Activated T-cell treated with anti-CD3 and anti-CD28 coated beads, Interleukin-2, amount 50 U/mL, for 24 hours (primary cell): ENCODE data around the gene HLA-DRA.
"Not testable (repeated sequence)": the region's sequence is repeated elsewhere in the genome, so short reads cannot be mapped to it uniquely, and the experiment has no call there.

ENCODE experiments used
- DNase-seq: peaks from one replicate; pipeline ENCODE4 v3.0.0-alpha.2; 2020
- H3K27ac Mint-ChIP-seq: 2 replicates; pipeline ENCODE4 v1.8.0; 2020; ENCODE audit warnings: mild to moderate bottlenecking, mixed read lengths
- H3K27me3 Mint-ChIP-seq: 2 replicates; pipeline ENCODE4 v1.8.0; 2020; ENCODE audit warnings: mixed read lengths
- H3K36me3 Mint-ChIP-seq: 2 replicates; pipeline ENCODE4 v1.8.0; 2020; ENCODE audit warnings: low read depth, mixed read lengths
- H3K4me1 Mint-ChIP-seq: 2 replicates; pipeline ENCODE4 v1.8.0; 2020; ENCODE audit warnings: low read depth, mixed read lengths
- H3K4me3 Mint-ChIP-seq: 2 replicates; pipeline ENCODE4 v1.8.0; 2020; ENCODE audit warnings: mild to moderate bottlenecking, moderate library complexity, mixed read lengths
- H3K9me3 Mint-ChIP-seq: 2 replicates; pipeline ENCODE4 v1.8.0; 2020; ENCODE audit warnings: mixed read lengths

Gene HLA-DRA

DNA sequence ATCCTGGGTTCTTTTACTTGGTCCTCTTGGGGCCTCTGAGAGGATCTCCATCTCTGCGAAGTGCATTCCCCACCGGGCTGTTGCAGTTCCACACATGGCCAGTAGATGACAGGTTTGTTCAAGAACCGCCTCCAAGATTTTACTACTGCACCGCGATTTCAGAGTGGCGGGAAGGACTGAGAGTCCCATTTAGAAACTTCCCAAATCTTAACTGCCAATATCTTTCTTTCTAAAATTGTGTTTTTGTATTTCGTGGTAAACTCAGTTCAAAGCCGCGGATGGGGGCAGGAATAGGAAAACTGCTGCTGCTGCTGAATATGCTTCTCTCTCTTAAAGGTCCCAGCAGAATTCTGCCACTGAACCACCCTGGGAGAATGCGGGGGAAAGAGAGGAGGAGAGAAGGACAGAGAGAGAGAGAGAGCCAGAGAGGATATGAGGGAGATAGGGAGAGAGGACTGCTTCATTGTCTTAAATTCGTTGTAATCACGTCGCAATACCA is 24.1 kb upstream of the HLA-DRA start:
- peak; percentile 82 for DNase-seq
- peaks cover 58% of the 10 kb centered on the region for H3K27me3 Mint-ChIP-seq
- H3K4me3 Mint-ChIP-seq, result peak overlapping the region; percentile 54
- H3K27ac Mint-ChIP-seq, result no peak overlapping the region
- no peaks in the 10 kb centered on the region for H3K9me3 Mint-ChIP-seq
- peaks cover 6% of the 10 kb centered on the region for H3K4me1 Mint-ChIP-seq
- H3K36me3 Mint-ChIP-seq, result no peaks in the 10 kb centered on the region

DNA sequence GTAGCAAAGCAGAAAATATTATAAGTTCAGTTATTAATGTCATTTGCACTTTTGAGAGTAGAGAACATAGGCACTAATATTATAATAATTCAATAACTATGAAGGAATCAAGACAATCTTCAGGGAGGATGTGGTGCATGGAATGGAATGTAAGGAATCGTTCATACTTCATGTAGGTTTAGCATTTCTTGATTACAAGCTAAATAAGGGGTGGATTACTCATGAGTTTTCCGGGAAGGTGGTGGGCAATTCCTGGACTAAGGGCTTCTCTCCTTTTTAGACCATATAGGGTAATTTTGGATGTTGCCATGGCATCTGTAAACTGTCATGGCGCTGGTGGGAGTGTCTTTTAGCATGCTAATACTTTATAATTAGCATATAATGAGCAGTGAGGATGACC is 23.7 kb upstream of the HLA-DRA start:
- H3K27ac Mint-ChIP-seq, result no peak overlapping the region
- peaks cover 56% of the 10 kb centered on the region for H3K27me3 Mint-ChIP-seq
- no peak overlapping the region for H3K4me3 Mint-ChIP-seq
- H3K36me3 Mint-ChIP-seq, result no peaks in the 10 kb centered on the region
- H3K4me1 Mint-ChIP-seq, result peaks cover 6% of the 10 kb centered on the region
- H3K9me3 Mint-ChIP-seq, result no peaks in the 10 kb centered on the region
- no peak for DNase-seq

DNA sequence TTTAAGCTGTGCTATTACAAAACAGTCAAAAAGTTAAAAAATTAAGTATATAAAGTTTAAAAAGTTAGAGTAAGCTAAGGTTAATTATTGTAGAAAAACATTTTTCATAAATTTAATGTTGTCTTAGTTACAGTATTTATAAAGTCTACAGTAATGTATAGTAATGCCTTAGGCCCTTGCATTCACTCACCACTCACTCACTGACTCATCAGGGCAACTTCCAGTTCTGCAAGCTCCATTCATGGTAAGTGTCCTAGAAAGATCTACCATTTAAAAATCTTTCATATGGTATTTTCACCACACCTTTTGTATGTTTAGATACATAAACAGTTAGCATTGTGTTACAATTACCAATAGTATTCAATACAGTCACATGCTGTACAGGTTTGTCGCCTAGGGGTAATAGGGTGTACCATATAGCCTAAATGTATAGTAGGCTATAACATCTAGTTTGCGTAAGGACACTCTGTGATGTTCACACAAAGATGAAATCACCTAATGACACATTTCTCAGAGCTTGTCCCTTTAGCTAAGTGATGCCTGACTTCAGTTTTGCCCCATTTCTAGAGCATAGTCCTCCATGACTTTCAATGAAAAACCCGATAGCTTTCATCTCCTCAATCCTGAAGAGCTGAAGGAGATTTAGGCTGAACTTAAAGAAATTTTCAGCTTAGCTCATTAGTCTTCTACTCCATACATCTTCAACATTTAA is 14.9 kb upstream of the HLA-DRA start:
- H3K27ac Mint-ChIP-seq, result no peak overlapping the region

DNA sequence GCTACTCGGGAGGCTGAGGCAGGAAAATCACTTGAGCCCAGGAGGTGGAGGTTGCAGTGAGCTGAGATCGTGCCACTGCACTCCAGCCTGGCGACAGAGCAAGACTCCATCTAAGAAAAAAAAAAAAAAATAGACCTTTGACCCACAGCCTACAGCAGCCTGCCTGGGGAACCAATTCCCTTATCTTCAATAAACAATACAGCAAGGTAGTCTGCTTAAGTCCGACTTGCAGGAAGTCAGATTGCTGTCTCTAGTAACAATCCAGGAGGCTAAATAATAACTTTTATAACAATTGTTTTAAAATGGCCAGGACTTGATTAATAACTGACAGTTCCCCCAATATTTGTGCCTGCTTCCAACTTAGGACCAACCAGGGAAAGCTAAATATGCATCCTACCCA is 13.3 kb upstream of the HLA-DRA start:
- Mint-ChIP-seq H3K36me3 (no peaks in the 10 kb centered on the region), H3K27ac (no peak overlapping the region), H3K9me3 (no peaks in the 10 kb centered on the region), H3K4me1 (no peaks in the 10 kb centered on the region), H3K4me3 (no peak overlapping the region), H3K27me3 (peaks cover 12% of the 10 kb centered on the region)
- DNase-seq, result no peak

More for the DNA sequence above, 14.9 kb upstream of the HLA-DRA start:
- H3K27me3 Mint-ChIP-seq, result peaks cover 12% of the 10 kb centered on the region
- no peaks in the 10 kb centered on the region for H3K9me3 Mint-ChIP-seq
- DNase-seq, result no peak
- H3K36me3 Mint-ChIP-seq, result no peaks in the 10 kb centered on the region
- no peaks in the 10 kb centered on the region for H3K4me1 Mint-ChIP-seq
- no peak overlapping the region for H3K4me3 Mint-ChIP-seq

DNA sequence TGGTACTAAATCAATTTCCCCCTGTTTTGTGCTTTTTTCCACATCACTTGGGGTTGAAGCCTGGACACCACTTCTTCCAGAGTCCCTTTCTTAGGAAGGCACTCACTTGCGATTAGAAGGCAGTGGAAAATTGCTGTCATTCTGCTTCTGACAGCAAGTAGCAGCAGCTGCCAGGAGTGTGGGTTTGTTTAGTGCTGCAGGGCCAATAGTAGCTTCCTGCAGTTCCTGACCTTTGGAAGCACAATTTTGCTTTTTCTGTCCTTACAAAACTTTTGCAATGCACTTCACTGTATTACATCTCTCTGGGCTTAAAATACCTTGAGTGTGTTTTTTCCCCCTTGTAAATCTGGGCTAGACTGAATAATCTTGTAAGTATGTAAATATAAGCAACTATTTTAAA is 12.5 kb upstream of the HLA-DRA start:
- Mint-ChIP-seq H3K27ac (no peak overlapping the region), H3K4me1 (no peaks in the 10 kb centered on the region), H3K4me3 (no peak overlapping the region), H3K27me3 (peaks cover 4% of the 10 kb centered on the region), H3K9me3 (no peaks in the 10 kb centered on the region), H3K36me3 (no peaks in the 10 kb centered on the region)
- no peak for DNase-seq

DNA sequence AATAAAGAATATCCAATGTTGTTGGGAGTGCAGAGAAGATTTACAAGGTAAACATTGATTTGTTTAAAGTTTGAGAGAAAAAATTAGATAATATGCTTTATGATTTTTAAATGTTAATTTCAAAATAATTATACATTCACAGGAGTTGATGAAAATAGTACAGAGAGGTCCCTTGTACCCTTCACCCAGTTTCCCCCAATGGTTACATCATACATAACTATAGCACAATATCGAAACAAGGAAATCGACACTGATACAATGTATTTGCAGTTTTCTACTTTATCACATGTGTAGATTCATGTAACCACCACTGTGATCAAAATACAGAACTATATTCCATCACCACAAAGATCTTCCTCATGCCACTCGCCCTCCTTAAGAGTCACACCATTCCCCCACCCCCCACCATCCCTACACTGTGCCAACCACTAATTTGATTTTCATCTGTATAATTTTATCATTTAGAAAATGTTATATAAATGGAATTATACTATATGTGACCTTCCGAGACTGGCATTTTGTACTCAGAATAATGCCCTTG is 11.7 kb upstream of the HLA-DRA start:
- no peak for DNase-seq
- H3K27ac Mint-ChIP-seq, result no peak overlapping the region
- no peaks in the 10 kb centered on the region for H3K9me3 Mint-ChIP-seq
- H3K4me3 Mint-ChIP-seq, result no peak overlapping the region
- H3K36me3 Mint-ChIP-seq, result no peaks in the 10 kb centered on the region
- H3K4me1 Mint-ChIP-seq, result no peaks in the 10 kb centered on the region
- peaks cover 2% of the 10 kb centered on the region for H3K27me3 Mint-ChIP-seq

DNA sequence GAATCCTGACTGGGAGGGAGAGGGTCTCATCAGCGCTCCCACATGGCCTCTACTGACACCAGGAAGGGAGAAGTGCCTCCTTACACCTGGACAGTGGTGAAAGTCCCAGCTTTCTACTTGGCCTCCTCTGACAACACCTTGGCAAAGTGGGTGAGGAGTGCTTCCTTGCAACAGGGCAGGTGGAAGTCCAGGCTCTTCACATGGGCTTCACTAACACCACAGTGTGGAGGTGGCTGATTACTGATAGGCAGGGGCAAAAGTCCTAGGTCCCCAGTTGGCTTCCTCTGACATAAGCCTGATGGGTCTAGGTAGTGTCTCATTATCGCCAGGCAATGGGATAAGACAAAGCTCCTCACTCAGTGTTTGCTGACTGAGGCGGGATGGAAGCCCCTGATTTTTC is 9.5 kb upstream of the HLA-DRA start:
- Mint-ChIP-seq H3K4me1 (no peaks in the 10 kb centered on the region), H3K36me3 (no peaks in the 10 kb centered on the region), H3K27ac (no peak overlapping the region), H3K27me3 (peaks cover 2% of the 10 kb centered on the region), H3K4me3 (no peak overlapping the region), H3K9me3 (no peaks in the 10 kb centered on the region)
- DNase-seq, result no peak

DNA sequence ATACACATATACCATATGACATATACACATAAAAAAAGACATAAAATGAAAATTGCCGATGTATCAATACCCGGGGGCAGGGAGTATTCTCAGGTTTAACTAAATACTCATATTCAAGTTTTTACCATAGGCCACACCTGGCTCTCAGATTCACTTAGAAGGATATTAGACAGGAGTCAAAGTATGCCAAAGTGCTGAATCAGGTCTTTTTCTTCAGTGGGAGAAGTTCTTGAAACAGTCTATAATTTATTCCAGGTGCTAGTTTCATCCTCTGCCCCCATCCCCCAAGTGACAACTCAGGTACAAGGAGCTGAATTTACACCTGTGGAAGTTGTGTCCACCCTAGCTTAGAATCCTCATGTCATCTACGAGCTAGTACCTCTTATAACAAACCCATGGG is 8.5 kb upstream of the HLA-DRA start:
- peaks cover 2% of the 10 kb centered on the region for H3K27me3 Mint-ChIP-seq
- H3K4me1 Mint-ChIP-seq, result no peaks in the 10 kb centered on the region
- no peaks in the 10 kb centered on the region for H3K9me3 Mint-ChIP-seq
- H3K4me3 Mint-ChIP-seq, result no peak overlapping the region
- no peak overlapping the region for H3K27ac Mint-ChIP-seq
- no peaks in the 10 kb centered on the region for H3K36me3 Mint-ChIP-seq
- DNase-seq, result no peak

DNA sequence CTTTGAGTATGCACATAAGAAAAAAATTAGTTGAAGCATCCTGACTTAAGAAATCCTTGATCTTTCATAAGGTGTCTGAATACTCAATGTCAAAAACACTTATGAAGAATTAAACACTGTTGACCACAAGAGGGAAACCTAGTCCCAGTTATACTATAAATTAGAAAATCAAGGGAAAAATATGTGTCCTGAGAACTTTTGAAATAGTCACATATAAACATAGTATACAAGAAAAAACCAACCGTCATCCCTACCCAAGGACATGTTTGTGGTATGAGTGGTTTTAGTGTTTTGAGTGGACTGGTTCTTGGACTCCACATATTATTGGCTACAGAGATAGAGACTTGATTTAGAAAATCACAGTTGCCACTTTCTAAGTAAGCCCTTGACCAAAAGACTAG is 7.6 kb upstream of the HLA-DRA start:
- Mint-ChIP-seq H3K4me1 (no peaks in the 10 kb centered on the region), H3K4me3 (no peak overlapping the region), H3K27me3 (no peaks in the 10 kb centered on the region), H3K27ac (no peak overlapping the region), H3K36me3 (no peaks in the 10 kb centered on the region), H3K9me3 (no peaks in the 10 kb centered on the region)
- DNase-seq, result no peak

DNA sequence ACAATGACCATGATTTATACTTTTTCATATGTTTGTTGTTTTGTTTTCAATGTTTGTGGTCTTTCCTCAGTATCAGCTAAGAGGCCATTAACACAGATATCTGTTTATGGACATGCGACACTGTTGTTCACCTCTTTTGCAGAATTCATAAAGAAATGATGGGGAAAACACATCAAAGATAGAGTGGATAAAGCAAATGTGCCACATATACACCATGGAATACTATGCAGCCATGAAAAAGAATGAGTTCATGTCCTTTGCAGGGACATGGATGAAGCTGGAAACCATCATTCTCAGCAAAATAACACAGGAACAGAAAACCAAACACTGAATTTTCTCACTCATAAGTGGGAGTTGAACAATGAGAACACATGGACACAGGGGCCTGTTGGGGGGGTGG is 5.7 kb upstream of the HLA-DRA start:
- H3K27me3 Mint-ChIP-seq, H3K4me3 Mint-ChIP-seq, H3K27ac Mint-ChIP-seq, DNase-seq, H3K9me3 Mint-ChIP-seq, H3K36me3 Mint-ChIP-seq, H3K4me1 Mint-ChIP-seq: not testable (repeated sequence)

DNA sequence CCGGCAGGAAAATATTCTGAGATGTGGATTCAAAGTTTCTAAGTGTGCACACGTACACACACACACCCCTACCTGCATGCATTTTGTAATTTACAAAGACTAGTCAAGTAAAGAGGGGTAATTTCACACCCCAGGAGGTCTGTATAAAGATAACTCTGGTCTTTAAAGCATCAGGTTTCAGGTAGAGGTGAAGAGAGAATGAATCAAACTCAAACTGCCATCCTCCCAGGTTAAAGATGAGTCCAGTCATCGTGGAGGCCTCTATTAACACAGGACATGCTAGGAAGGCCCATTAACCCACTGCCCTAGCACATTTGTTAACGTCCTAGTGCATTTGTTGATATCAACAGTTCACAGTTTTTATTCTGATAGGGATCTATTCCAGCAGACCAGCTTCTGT is 3.5 kb upstream of the HLA-DRA start:
- peaks cover 13% of the 10 kb centered on the region for H3K4me1 Mint-ChIP-seq
- no peaks in the 10 kb centered on the region for H3K9me3 Mint-ChIP-seq
- DNase-seq, result no peak
- H3K4me3 Mint-ChIP-seq, result no peak overlapping the region
- peaks cover 15% of the 10 kb centered on the region for H3K27me3 Mint-ChIP-seq
- H3K27ac Mint-ChIP-seq, result no peak overlapping the region
- H3K36me3 Mint-ChIP-seq, result no peaks in the 10 kb centered on the region

DNA sequence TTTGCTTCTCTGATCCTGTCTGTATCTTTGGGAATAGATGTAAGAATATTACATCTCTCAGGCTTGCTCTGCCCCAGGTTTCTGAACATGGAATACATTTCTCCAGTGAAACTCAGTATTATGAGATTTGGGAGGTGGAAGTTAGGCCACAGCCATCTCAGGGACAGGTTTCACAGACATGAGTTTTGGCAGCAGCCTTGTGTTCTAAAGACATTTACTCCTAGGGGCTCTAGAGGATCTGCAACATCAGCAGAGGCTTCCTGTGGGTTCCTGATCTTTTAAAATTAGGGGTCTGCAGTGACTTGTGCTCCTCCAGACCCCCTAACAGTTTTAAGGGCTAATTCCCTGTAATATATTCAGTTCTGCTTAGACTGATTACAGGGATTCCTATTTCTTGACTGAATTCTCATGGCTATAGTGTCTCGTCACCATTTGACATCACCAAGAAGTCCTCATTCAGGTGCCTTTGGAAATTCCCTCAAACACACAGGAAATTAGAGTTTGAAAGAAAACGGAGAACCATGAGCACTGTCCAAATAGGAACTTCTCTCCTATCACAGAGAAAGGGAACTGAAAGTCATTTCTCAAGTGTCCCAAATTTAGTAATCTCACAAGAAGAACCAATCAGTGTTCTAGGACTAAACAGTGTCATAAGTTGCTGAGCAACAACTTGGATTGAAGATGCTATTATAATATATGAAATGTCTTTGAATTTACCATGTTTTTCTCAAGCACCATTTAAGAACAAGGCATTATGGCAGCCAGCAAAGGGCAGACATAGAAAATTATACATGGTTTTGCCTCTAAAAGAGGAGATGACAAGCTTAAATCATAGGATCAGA is 2.5 kb upstream of the HLA-DRA start:
- H3K4me3 Mint-ChIP-seq, result no peak overlapping the region
- no peak overlapping the region for H3K27ac Mint-ChIP-seq
- H3K36me3 Mint-ChIP-seq, result no peaks in the 10 kb centered on the region
- peaks cover 17% of the 10 kb centered on the region for H3K27me3 Mint-ChIP-seq
- peaks cover 13% of the 10 kb centered on the region for H3K4me1 Mint-ChIP-seq
- no peak for DNase-seq
- H3K9me3 Mint-ChIP-seq, result no peaks in the 10 kb centered on the region

DNA sequence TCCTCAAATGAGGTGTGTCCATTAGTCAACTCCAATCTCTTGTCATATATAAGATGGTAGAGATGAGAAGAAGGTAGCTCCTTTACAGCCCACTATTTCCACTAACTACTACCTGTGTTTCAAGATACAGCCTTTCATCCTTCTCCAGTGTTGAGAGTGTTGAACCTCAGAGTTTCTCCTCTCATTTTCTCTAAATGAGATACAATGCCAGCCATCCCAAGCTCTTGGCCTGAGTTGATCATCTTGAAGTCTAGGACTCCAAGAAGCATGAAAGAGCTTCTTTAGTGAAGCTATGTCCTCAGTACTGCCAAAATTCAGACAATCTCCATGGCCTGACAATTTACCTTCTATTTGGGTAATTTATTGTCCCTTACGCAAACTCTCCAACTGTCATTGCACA is 548 bp upstream of the HLA-DRA start:
- Mint-ChIP-seq H3K4me1 (peaks cover 13% of the 10 kb centered on the region), H3K4me3 (no peak overlapping the region), H3K36me3 (no peaks in the 10 kb centered on the region), H3K27me3 (peaks cover 20% of the 10 kb centered on the region), H3K9me3 (no peaks in the 10 kb centered on the region), H3K27ac (no peak overlapping the region)
- DNase-seq, result no peak

DNA sequence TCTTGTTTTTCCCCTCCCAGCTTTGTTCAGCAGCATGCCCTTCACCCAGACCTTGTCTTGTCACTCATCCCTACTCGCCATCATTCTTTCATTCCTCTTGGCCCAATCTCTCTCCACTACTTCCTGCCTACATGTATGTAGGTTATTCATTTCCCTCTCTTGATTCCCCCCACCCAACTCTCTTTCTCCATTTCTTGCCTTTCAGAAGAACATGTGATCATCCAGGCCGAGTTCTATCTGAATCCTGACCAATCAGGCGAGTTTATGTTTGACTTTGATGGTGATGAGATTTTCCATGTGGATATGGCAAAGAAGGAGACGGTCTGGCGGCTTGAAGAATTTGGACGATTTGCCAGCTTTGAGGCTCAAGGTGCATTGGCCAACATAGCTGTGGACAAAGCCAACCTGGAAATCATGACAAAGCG is 2.6 kb downstream of the HLA-DRA start:
- Mint-ChIP-seq H3K4me3 (no peak overlapping the region), H3K9me3 (no peaks in the 10 kb centered on the region), H3K27me3 (peaks cover 26% of the 10 kb centered on the region), H3K36me3 (no peaks in the 10 kb centered on the region), H3K4me1 (peaks cover 17% of the 10 kb centered on the region), H3K27ac (no peak overlapping the region)
- no peak for DNase-seq

DNA sequence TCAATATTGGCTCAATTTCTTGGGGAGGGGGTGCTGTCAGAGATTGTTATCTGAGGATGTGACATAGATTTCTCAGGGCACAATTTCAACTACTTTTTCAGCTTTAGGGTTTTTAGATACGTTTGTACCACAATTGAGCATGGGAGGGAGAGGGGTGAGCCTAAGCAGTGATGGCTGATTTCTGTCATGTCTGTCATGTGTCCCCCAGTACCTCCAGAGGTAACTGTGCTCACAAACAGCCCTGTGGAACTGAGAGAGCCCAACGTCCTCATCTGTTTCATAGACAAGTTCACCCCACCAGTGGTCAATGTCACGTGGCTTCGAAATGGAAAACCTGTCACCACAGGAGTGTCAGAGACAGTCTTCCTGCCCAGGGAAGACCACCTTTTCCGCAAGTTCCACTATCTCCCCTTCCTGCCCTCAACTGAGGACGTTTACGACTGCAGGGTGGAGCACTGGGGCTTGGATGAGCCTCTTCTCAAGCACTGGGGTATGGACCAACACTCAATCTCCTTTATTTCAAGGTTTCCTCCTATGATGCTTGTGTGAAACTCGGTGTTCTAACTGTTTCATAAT is 3.4 kb downstream of the HLA-DRA start:
- no peaks in the 10 kb centered on the region for H3K9me3 Mint-ChIP-seq
- no peak overlapping the region for H3K27ac Mint-ChIP-seq
- peaks cover 26% of the 10 kb centered on the region for H3K27me3 Mint-ChIP-seq
- peaks cover 17% of the 10 kb centered on the region for H3K4me1 Mint-ChIP-seq
- no peaks in the 10 kb centered on the region for H3K36me3 Mint-ChIP-seq
- DNase-seq, result no peak
- H3K4me3 Mint-ChIP-seq, result no peak overlapping the region
